HG03457 (cell line): ENCODE data around the gene DSCAML1.
"Not testable (repeated sequence)": the region's sequence is repeated elsewhere in the genome, so short reads cannot be mapped to it uniquely, and the experiment has no call there.

Experiments used
- ATAC-seq: cut with Tn5 transposase; IDR thresholded peaks from one replicate; pipeline ENCODE4 v1.9.1; 2021; ENCODE audit warnings: moderate number of reproducible peaks; ENCODE audit not compliant: unreplicated experiment

DSCAML1 gene

GRCh38 chr11:117461396-117462182, 335.4 kb downstream of the DSCAML1 start:
- no peak for ATAC-seq

- no peak for ATAC-seq
Observed at GRCh38 chr11:117459979-117460300, 337.1 kb downstream of the DSCAML1 start.

GRCh38 chr11:117459123-117459978, 337.7 kb downstream of the DSCAML1 start:
- ATAC-seq = no peak

- no peak for ATAC-seq
Observed at GRCh38 chr11:117458275-117459122, 338.5 kb downstream of the DSCAML1 start.

- no peak for ATAC-seq
Observed at GRCh38 chr11:117457835-117458234, 339.2 kb downstream of the DSCAML1 start.

- ATAC-seq = no peak
Observed at GRCh38 chr11:117457031-117457785, 339.8 kb downstream of the DSCAML1 start.

- not testable (repeated sequence) for ATAC-seq
Observed at GRCh38 chr11:117456721-117457029, 340.3 kb downstream of the DSCAML1 start.

DNA sequence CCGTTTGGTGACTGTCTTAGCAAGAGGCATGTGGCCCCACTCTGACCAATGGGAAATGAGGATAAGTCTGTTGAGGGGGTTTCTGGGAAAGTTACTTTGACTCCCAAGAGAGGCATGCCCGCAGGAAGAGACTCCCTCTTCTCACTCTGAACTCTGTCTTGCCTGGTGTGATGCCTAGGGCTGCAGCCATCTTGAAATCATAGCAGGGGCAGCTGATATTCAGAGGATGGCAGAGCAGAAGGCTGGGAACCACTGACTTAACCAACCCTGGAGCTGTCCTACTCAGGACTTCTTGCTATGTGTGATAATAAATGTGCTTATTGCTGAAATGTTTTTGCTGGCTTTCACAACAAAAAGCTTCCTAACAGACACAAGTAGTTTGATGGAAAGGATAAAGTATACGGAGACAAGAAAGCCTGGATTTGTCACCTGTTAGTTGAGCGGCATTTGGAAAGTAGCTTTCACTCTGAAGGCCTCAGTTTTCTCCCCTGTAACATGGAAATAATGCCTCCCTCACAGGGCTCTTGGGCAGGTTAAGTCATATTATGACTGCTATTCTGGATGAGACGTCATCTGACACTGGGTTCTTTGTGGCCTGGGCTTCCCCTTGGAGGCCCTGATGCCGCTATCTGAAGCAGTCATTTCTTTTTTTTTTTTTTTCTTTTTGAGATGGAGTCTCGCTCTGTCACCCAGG, 340.8 kb downstream of the DSCAML1 start:
- ATAC-seq = no peak

- ATAC-seq = no peak
Observed at GRCh38 chr11:117454564-117454917, 342.5 kb downstream of the DSCAML1 start.

DNA sequence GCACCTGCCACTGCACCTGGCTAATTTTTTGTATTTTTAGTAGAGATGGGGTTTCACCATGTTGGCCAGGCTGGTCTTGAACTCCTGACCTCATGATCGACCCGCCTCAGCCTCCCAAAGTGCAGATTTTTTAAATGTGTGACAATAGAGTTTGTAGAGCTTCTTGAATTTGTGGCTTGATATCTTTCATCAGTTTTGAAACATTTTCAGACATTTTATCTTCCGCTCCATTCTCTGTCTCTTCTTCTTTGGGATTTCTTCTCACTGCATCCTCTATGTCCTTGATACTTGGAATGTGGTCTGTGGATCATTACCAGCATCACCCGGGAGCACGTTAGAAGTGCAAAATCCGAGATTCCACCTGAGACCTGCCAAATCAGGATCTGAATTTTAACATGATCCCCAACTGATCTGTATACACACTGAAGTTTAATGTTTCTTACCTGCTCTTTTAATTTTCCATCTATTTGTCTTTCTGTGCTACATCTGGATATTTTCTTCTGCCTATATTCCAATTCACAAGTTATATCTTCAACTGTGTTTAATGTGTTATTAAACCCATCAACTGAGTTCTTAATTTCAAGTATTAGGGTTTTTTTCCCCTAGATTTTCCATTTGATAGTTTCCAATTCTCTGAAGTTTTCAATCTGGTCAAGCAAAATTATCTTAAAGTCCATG, 343.0 kb downstream of the DSCAML1 start:
- no peak for ATAC-seq

- ATAC-seq = no peak
Observed at GRCh38 chr11:117449111-117449693, 347.8 kb downstream of the DSCAML1 start.

DNA sequence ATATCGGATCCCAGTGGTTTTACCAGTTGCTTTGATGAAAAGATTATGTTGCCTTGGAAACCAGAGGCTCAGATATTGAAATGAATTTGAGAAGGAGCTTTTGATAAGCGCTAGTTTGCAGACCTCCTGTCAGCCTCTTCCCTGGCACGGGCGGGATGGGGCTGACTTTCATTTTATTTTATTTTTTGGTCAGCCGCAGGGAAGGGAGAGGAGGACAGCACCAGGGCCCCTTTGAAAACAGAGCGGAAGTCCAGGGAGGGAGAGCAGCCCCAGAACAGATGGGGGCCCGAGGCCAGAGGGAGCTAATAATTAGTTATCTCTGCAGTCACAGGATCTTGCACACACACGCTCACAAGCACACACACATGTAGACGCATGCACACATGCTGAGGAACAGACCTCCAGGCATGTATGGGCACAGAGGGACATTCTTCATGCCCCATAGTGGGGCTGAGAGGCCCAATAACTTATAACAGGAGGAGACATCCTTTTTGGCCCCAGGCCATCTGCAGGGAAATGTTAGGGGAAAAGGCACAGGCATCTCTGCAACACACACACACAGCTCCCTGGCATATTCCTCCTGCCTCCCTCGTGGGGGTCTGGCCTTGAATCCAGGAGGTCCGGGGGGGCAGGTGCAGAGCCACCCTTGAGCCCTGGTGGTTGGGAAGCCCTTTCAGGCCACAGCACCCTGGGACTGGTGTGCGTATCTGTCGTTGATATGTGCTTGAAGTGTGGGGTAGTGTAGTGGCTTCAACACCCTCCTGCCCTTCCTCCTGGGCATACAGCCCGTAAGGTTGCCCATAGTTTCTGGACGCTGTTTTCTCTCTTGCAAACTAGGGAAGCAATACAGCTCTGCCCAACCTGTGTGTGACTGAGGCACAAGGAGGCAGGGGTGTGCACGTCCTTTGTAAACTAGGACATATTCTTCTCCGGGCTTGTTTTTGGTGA, 352.0 kb downstream of the DSCAML1 start:
- ATAC-seq = no peak

DNA sequence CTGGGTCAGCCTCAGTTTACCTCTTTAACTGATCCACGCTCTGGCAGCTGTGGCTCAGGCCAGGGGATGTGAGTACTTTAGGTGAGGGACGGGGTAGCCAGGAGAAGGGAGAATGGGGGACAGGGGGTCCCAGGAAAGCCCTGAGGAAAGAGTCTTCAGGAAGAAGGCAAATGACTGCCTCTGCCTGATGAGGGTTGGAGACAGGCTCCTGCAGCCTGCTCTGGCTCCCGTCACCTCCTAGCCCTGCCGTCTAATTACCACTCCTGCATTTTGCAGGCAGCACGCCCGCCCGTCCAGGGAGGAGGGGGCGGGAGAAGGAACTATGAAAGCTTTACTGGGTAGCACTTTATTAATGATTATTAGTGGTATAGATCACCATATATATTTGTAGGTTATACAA, 352.8 kb downstream of the DSCAML1 start:
- ATAC-seq = no peak

- ATAC-seq = no peak
Observed at GRCh38 chr11:117443266-117444186, 353.5 kb downstream of the DSCAML1 start.

DNA sequence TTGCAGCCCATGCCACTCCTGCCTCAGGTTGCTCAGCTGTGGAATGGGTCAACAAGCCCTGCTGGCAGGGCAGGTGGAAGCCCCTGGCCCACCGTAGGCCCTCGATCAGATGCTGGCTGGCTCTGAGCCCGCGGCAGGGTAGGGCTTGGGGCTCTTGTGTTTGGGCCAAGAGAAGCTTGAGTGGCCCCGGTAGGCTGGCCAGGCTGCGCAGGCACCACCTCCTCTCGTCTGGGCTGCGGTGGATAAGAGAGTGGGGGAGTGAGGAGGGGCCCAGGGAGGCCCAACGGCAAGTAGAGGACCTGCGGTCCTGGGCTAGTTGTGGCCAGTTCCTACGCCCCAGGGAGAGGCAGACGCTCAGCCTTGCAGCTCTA, 354.2 kb downstream of the DSCAML1 start:
- no peak for ATAC-seq

- ATAC-seq = no peak
Observed at GRCh38 chr11:117442049-117442868, 354.8 kb downstream of the DSCAML1 start.
